ENCODE results near the gene RPN2.

GRCh38 chr20:37198932-37199660, 20.0 kb downstream of the RPN2 start:
- TF ChIP-seq POLR2A (IDR thresholded peaks at IDR 0.05; ENCODE audit: low read length) (no peak), GATA1 (IDR thresholded peaks at IDR 0.05; ENCODE audit: low read depth, low read length) (no peak)

Measured in erythroblast (primary cell).